ENCODE results near the gene OSBPL2. TPM values are rescaled to one million over a fixed set of nuclear protein-coding genes. Genes with fewer than 3 reads are reported as not detected.

Gene OSBPL2
- total RNA-seq (2014; rRNA removed; shearing (Covaris generic)) (22.4 and 27.9 TPM in 2 replicates), polyA plus RNA-seq (2016; fragmentation: Nextera tagmentation; extraction: Ambion mirVana) (22.2 and 24.8 TPM in 2 replicates)

DNA sequence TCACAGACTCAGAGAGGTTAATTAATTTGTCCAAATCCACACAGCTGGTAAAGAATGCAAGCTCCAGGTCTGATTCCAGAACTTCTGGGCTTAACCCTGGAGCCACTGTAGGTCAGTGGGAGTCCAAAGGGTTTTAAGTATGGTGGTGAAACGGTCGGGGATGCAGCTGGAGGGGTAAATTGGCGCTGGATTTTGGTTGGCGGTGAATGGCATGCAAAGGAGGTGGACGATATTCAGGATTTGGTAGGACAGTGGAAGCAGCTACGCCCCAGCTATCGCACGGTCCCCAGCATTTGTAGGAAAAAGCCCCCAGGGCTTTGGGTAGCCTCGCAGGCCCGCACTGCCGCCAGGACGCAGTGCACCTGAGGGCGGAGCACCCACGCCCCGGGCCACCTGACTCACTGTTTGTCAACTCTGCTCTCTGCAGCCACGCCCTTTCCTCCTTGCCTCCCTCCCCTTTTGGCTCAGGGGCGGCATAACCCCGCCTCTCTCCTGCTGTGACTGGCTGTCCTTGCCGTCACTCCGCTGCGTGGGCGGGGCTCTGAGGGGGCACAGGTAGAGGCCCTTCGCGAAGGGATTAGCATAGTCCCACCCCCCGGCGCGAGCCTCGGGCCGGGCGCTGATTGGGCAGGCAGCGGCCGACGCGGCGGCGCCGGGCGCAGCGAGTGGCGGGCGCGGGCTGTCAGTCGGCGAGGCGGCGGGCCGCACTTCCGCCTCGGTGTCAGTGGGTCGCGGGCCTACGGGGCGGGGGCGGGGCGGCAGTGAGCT is at the start of gene OSBPL2:
Gene OSBPL2, plus strand, starts transcription at position 721 of the 768 bp plus-strand sequence. CDS start 17,664 bp downstream, outside the sequence.
- H3F3A ChIP-seq (ENCODE audit: insufficient read depth): no peaks in the 10 kb centered on the region
- H3K9ac ChIP-seq: peak within 1 kb of the TSS; percentile 93
- H3K27me3 ChIP-seq (replicated peaks; ENCODE audit: insufficient read depth): no peaks in the 10 kb centered on the region
- peak within 1 kb of the TSS; percentile 71 for H2AFZ ChIP-seq
- H3K36me3 ChIP-seq (ENCODE audit: low read depth): no peaks in the 10 kb centered on the region
- H4K20me1 ChIP-seq (ENCODE audit: insufficient read depth): no peaks in the 10 kb centered on the region
- DNase-seq: peak; percentile 99
- in situ Hi-C loops (cut with MboI): no loop called here
- H3K79me2 ChIP-seq (ENCODE audit: insufficient read depth): peaks cover 44% of the 10 kb centered on the region
- H3K4me1 ChIP-seq (ENCODE audit: insufficient read depth): no peaks in the 10 kb centered on the region
- peak within 1 kb of the TSS; percentile 82 for H3K4me3 ChIP-seq
- TF ChIP-seq EZH2phosphoT487 (IDR thresholded peaks at IDR 0.05; ENCODE audit: insufficient read depth, low read depth): no peak
- no peak for TF ChIP-seq EZH2 (IDR thresholded peaks at IDR 0.05; ENCODE audit: insufficient read depth, poor library complexity, severe bottlenecking)
- peak within 1 kb of the TSS; percentile 50 for H3K27ac ChIP-seq
- no peaks in the 10 kb centered on the region for H3K9me2 ChIP-seq (ENCODE audit: insufficient read depth)
- H3K9me3 ChIP-seq (ENCODE audit: low read depth): no peaks in the 10 kb centered on the region
- peak within 1 kb of the TSS; percentile 82 for H3K4me2 ChIP-seq (ENCODE audit: unreplicated experiment)
- 4% methylated on average over 24 to 25 of the region's 55 CpGs for WGBS, 2 experiments (ENCODE audit: low coverage in 1 of 2, low lambda C conversion rate in 2 of 2, missing lambda C conversion rate in 2 of 2)

DNA sequence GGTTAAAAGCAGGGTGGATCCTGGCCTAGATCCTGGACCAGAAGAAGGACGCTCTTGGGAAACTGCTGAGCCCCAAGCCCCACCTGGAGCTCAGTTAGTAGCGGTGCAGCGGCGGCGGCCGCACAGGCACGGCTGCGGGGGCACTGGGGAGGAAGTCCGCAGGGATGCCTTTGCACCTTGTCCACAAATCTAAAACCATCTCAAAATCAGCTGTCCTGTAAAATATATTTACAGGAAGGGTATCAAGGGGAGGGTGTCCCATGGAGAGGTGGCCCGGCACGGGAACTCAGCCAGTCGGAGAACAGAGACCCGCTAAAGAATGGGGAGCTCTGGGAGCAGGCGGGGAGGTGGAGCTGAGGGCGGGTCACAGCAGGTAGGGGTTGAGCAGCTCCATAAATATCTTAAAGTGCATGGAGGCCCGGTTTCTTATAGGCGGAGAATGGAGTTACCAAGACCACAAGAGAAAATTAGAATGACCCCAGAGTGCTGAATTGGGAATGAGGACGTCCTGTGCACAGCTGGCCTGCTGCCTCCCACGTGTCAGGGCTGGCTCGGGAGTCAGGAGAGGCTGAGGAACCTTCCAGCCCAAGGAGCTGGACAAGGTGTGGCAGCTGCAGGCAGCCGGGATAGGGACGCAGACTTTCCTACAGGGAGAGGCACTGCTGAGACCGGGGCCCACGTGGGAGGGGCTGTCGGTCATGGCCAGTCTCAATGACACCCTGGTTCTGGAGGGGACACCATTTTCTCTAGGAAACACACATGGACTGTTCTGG is 47.5 kb upstream of the OSBPL2 start:
- H3K4me2 ChIP-seq (ENCODE audit: unreplicated experiment): no peak overlapping the region
- WGBS, 2 experiments (ENCODE audit: low coverage in 1 of 2, low lambda C conversion rate in 2 of 2, missing lambda C conversion rate in 2 of 2): 93% methylated on average over 25 of the region's 25 CpGs
- TF ChIP-seq EZH2phosphoT487 (IDR thresholded peaks at IDR 0.05; ENCODE audit: insufficient read depth, low read depth) (no peak), EZH2 (IDR thresholded peaks at IDR 0.05; ENCODE audit: insufficient read depth, poor library complexity, severe bottlenecking) (no peak)
- in situ Hi-C loops (cut with MboI): no loop called here
- H3K27ac ChIP-seq: no peak overlapping the region
- H3K9ac ChIP-seq: no peak overlapping the region
- peaks cover 9% of the 10 kb centered on the region; the same call in 1 of the 2 replicates for H3K36me3 ChIP-seq (ENCODE audit: low read depth)
- no peaks in the 10 kb centered on the region for H4K20me1 ChIP-seq (ENCODE audit: insufficient read depth)
- H3K4me3 ChIP-seq: no peak overlapping the region
- peaks cover 13% of the 10 kb centered on the region for H3K4me1 ChIP-seq (ENCODE audit: insufficient read depth)
- H2AFZ ChIP-seq: no peak overlapping the region
- H3K27me3 ChIP-seq (replicated peaks; ENCODE audit: insufficient read depth): no peaks in the 10 kb centered on the region
- peaks cover 83% of the 10 kb centered on the region for H3K79me2 ChIP-seq (ENCODE audit: insufficient read depth)
- no peaks in the 10 kb centered on the region for H3K9me3 ChIP-seq (ENCODE audit: low read depth)
- H3K9me2 ChIP-seq (ENCODE audit: insufficient read depth): no peaks in the 10 kb centered on the region
- peaks cover 7% of the 10 kb centered on the region; the same call in 1 of the 2 replicates for H3F3A ChIP-seq (ENCODE audit: insufficient read depth)
- no peak for DNase-seq

DNA sequence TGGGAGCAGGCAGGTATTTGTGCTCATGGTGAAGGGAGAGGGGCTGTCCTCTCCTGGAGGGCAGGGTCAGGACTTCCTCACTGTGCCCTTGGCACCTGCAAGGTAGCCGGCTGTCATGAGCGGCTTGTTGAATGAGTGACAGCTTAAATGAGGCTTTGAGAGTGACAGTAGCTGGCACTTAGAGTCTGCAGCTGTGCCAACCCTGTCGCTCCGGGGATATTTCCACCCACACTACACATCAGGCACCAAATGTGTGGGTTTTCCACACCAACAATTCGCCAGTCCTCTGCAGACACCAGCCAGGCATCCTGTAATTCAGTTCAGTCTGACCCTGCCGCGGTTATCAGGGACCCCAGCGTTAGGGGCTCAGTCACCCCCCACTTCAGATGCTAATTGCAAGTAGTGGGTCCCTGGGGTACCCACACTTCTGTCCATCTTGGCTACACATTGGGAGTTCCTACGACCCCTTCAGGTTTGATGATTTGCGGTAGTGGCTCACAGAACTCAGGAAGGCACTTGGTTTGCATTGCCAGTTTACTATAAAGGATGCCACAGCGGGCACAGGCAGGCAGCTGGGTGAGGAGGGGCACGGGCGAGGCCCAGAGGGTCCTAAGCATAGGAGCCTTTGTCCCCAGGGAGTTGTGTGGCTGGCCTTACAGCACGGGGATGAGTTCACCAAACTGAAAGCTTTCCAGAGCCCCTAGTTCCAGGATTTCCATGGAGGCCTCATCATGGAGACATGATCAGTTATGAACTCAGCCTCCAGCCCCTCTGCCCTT is 46.4 kb upstream of the OSBPL2 start:
- Histone ChIP-seq H3F3A (ENCODE audit: insufficient read depth) (peaks cover 7% of the 10 kb centered on the region; the same call in 1 of the 2 replicates), H4K20me1 (ENCODE audit: insufficient read depth) (no peaks in the 10 kb centered on the region), H3K9me3 (ENCODE audit: low read depth) (no peaks in the 10 kb centered on the region), H3K36me3 (ENCODE audit: low read depth) (peaks cover 9% of the 10 kb centered on the region; the same call in 1 of the 2 replicates), H3K4me3 (no peak overlapping the region), H3K27ac (no peak overlapping the region), H3K9me2 (ENCODE audit: insufficient read depth) (no peaks in the 10 kb centered on the region), H2AFZ (no peak overlapping the region), H3K4me2 (ENCODE audit: unreplicated experiment) (no peak overlapping the region), H3K27me3 (replicated peaks; ENCODE audit: insufficient read depth) (no peaks in the 10 kb centered on the region), H3K79me2 (ENCODE audit: insufficient read depth) (peaks cover 72% of the 10 kb centered on the region), H3K4me1 (ENCODE audit: insufficient read depth) (peaks cover 10% of the 10 kb centered on the region), H3K9ac (no peak overlapping the region)
- TF ChIP-seq EZH2phosphoT487 (IDR thresholded peaks at IDR 0.05; ENCODE audit: insufficient read depth, low read depth): no peak
- no peak for TF ChIP-seq EZH2 (IDR thresholded peaks at IDR 0.05; ENCODE audit: insufficient read depth, poor library complexity, severe bottlenecking)
- DNase-seq: no peak
- in situ Hi-C loops (cut with MboI): no loop called here
- 75% methylated on average over 14 of the region's 14 CpGs for WGBS, 2 experiments (ENCODE audit: low coverage in 1 of 2, low lambda C conversion rate in 2 of 2, missing lambda C conversion rate in 2 of 2)

DNA sequence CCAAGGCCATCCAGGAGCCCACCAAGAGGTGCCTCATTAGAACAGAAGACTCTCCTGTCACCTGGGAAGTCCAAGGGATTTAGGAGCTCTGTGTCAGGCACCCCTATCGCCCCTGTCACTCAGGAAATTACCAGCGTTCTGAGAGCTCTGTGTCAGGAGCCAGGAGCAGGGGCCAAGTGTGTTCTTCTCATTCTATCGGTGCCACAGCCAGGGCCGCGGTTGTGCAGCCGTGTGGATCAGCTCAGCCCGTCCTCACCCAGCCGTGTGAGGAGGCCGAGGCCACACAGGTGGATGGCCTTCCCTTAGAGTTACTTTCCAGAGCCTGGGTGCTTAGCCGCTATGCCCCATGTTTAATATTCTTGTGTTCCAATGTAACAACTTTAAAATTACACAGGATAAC is 45.7 kb upstream of the OSBPL2 start:
- Histone ChIP-seq H4K20me1 (ENCODE audit: insufficient read depth) (no peaks in the 10 kb centered on the region), H3K4me3 (no peak overlapping the region), H3K79me2 (ENCODE audit: insufficient read depth) (peaks cover 65% of the 10 kb centered on the region), H3K27me3 (replicated peaks; ENCODE audit: insufficient read depth) (no peaks in the 10 kb centered on the region), H3K9ac (no peak overlapping the region), H3K9me3 (ENCODE audit: low read depth) (no peaks in the 10 kb centered on the region), H3K27ac (no peak overlapping the region), H3K4me2 (ENCODE audit: unreplicated experiment) (no peak overlapping the region), H3K36me3 (ENCODE audit: low read depth) (peaks cover 15% of the 10 kb centered on the region), H3K4me1 (ENCODE audit: insufficient read depth) (peaks cover 3% of the 10 kb centered on the region), H3F3A (ENCODE audit: insufficient read depth) (peaks cover 2% of the 10 kb centered on the region; the same call in 1 of the 2 replicates), H2AFZ (no peak overlapping the region), H3K9me2 (ENCODE audit: insufficient read depth) (no peaks in the 10 kb centered on the region)
- in situ Hi-C loops (cut with MboI): no loop called here
- WGBS, 2 experiments (ENCODE audit: low coverage in 1 of 2, low lambda C conversion rate in 2 of 2, missing lambda C conversion rate in 2 of 2): 90 to 93% methylated on average over 10 of the region's 10 CpGs
- TF ChIP-seq EZH2 (IDR thresholded peaks at IDR 0.05; ENCODE audit: insufficient read depth, poor library complexity, severe bottlenecking) (no peak), EZH2phosphoT487 (IDR thresholded peaks at IDR 0.05; ENCODE audit: insufficient read depth, low read depth) (no peak)
- no peak for DNase-seq
